Erythroblast (primary cell): ENCODE data around the gene DUS2.
"Not testable (repeated sequence)": the region's sequence is repeated elsewhere in the genome, so short reads cannot be mapped to it uniquely, and the experiment has no call there.

Experiments used
- GATA1 ChIP-seq: IDR thresholded peaks from 2 replicates; pipeline ENCODE4 v1.6.1; 2011; ENCODE audit warnings: low read depth, mild to moderate bottlenecking, control low read depth, low read length, moderate library complexity
- POLR2A ChIP-seq: IDR thresholded peaks from 2 replicates; pipeline ENCODE4 v1.6.1; 2011; ENCODE audit warnings: mild to moderate bottlenecking, low read length

- TF ChIP-seq POLR2A, GATA1: not testable (repeated sequence)
These were observed 87.5 kb downstream of the DUS2 start for GRCh38 chr16:68110611-68111010.
